ENCODE data around the gene ABCA2. TPM values are rescaled to one million over a fixed set of nuclear protein-coding genes. Genes with fewer than 3 reads are reported as not detected.
"Not testable (repeated sequence)": the region's sequence is repeated elsewhere in the genome, so short reads cannot be mapped to it uniquely, and the experiment has no call there.

Gene ABCA2
- total RNA-seq, 6 experiments from 2014 or later: 18.3 to 36.3 (median 23.6) TPM

DNA sequence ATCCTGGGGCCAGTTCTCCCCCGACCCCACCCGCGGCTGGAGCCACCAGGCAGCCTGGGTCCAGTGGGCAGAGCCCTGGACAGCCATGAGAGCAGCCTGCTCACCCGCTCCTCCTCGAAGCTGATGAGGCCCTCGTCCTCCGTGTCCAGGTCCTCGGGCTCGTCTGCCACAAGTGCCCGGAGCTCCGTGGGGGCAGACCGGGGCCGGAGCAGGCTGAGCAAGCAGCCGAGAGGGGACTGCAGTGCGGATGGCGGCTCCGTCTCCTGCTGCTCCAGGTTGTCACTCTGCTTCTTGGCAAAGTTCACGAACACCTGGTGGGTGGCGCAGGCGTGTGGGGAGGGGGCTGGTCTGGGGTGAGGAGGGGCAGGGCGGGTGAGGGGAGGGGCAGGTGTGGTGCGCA, 19.7 kb downstream of the ABCA2 start:
- Mint-ChIP-seq H3K27me3 (ENCODE audit: insufficient read depth) (no peaks in the 10 kb centered on the region), H3K36me3 (ENCODE audit: low read depth) (peaks cover 9% of the 10 kb centered on the region; the same call in 1 of the 2 replicates), H3K4me3 (no peak overlapping the region), H3K4me1 (ENCODE audit: low read depth) (no peaks in the 10 kb centered on the region), H3K9me3 (no peaks in the 10 kb centered on the region; the same call in 1 of the 2 replicates), H3K27ac (no peak overlapping the region)
- DNase-seq: no peak
- TF ChIP-seq, protein P1, sequence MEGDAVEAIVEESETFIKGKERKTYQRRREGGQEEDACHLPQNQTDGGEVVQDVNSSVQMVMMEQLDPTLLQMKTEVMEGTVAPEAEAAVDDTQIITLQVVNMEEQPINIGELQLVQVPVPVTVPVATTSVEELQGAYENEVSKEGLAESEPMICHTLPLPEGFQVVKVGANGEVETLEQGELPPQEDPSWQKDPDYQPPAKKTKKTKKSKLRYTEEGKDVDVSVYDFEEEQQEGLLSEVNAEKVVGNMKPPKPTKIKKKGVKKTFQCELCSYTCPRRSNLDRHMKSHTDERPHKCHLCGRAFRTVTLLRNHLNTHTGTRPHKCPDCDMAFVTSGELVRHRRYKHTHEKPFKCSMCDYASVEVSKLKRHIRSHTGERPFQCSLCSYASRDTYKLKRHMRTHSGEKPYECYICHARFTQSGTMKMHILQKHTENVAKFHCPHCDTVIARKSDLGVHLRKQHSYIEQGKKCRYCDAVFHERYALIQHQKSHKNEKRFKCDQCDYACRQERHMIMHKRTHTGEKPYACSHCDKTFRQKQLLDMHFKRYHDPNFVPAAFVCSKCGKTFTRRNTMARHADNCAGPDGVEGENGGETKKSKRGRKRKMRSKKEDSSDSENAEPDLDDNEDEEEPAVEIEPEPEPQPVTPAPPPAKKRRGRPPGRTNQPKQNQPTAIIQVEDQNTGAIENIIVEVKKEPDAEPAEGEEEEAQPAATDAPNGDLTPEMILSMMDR (IDR thresholded peaks at IDR 0.05): no peak

GRCh38 chr9:137007816-137008270, 20.2 kb downstream of the ABCA2 start:
- H3K9me3 Mint-ChIP-seq: no peaks in the 10 kb centered on the region; the same call in 1 of the 2 replicates
- TF ChIP-seq, protein P1 (IDR thresholded peaks at IDR 0.05): no peak
- H3K4me1 Mint-ChIP-seq (ENCODE audit: low read depth): no peaks in the 10 kb centered on the region
- H3K4me3 Mint-ChIP-seq: no peak overlapping the region
- H3K36me3 Mint-ChIP-seq (ENCODE audit: low read depth): peaks cover 9% of the 10 kb centered on the region; the same call in 1 of the 2 replicates
- H3K27me3 Mint-ChIP-seq (ENCODE audit: insufficient read depth): no peaks in the 10 kb centered on the region
- no peak for DNase-seq
- H3K27ac Mint-ChIP-seq: no peak overlapping the region

GRCh38 chr9:137007108-137007815, 20.8 kb downstream of the ABCA2 start:
- Mint-ChIP-seq H3K9me3 (no peaks in the 10 kb centered on the region; the same call in 1 of the 2 replicates), H3K4me3 (no peak overlapping the region), H3K27ac (no peak overlapping the region), H3K36me3 (ENCODE audit: low read depth) (peaks cover 7% of the 10 kb centered on the region; the same call in 1 of the 2 replicates), H3K27me3 (ENCODE audit: insufficient read depth) (no peaks in the 10 kb centered on the region), H3K4me1 (ENCODE audit: low read depth) (no peaks in the 10 kb centered on the region)
- TF ChIP-seq, protein P1 (IDR thresholded peaks at IDR 0.05): no peak
- DNase-seq: no peak

DNA sequence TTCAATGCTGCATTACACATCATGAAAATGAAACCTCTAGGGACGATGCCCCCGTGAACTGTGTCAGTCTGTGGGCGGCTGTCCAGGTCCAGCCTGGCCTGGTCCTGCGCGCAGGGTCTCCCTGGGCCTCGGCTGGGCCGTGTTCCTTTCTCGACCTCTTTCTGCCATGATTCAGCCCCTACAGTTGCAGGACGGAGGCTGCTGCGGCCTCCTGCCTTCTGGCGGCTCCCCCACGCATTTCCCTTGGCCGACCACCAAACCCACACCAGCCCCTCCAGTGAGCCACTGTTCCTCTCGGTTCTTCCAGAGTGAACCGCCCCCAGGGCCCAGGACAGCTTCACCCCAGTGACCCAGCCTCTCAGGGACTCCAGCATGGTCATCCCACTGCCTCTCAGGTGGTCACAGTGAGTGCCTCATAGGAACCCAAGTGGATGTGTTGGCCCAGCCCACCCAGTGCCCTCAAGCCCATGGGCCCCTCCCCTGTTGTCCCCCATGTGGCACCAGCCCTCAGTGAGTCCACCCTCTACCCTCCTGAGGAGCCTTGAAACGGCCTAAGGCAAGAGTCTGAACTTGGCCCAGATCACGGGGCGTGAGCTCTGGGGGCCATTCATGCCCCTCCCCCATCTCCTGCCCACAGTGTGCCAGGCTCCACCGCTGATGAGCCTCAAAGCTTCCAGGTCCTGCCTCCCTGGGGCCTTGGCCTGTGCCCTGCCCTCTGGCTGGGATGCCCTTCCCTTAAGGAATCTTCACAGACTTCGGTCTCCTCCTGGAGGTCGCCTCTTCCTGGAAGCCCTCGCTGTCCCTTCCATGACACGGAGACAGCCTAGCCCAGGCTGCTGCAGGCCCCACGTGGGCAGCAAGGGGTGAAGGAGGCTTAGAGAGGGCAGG, 21.7 kb downstream of the ABCA2 start:
- H3K27me3 Mint-ChIP-seq (ENCODE audit: insufficient read depth): no peaks in the 10 kb centered on the region
- TF ChIP-seq, protein P1 (IDR thresholded peaks at IDR 0.05): no peak
- no peak for DNase-seq
- no peak overlapping the region for H3K27ac Mint-ChIP-seq
- H3K9me3 Mint-ChIP-seq: no peaks in the 10 kb centered on the region; the same call in 1 of the 2 replicates
- no peak overlapping the region for H3K4me3 Mint-ChIP-seq
- no peaks in the 10 kb centered on the region for H3K4me1 Mint-ChIP-seq (ENCODE audit: low read depth)
- H3K36me3 Mint-ChIP-seq (ENCODE audit: low read depth): peaks cover 1% of the 10 kb centered on the region; the same call in 1 of the 2 replicates

- peaks cover 11% of the 10 kb centered on the region for H3K4me1 Mint-ChIP-seq (ENCODE audit: low read depth)
- not testable (repeated sequence) for H3K4me3 Mint-ChIP-seq; H3K27ac Mint-ChIP-seq; H3K27me3 Mint-ChIP-seq (ENCODE audit: insufficient read depth); DNase-seq; H3K9me3 Mint-ChIP-seq; H3K36me3 Mint-ChIP-seq (ENCODE audit: low read depth)
- TF ChIP-seq, protein P1 (IDR thresholded peaks at IDR 0.05): peak; percentile 70
Measured at GRCh38 chr9:137004285-137004684, 23.8 kb downstream of the ABCA2 start.
